ENCODE results near the gene SELENON.

Gene SELENON

DNA sequence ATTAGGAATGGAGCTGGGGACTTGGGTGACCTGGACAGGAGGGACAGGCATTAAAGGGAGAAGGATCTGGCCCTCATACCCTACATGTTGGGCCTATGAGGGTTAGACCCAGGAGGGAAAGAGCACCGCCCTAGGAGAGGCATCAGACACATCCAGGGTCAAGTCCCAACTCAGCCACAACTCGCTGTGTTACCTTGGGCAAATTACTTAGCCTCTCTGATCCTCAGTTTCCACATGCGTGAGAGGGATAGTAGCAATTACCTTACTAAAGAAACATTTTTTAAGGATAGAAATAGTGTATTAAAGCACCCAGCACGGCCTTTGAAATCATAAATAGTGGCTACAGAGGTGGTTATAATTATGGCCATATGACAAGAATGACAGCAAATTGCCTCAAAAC is 20.1 kb upstream of the SELENON start:
- Histone ChIP-seq H3K4me1 (peaks cover 36% of the 10 kb centered on the region), H3K4me2 (no peak overlapping the region), H3K27ac (no peak overlapping the region), H3K9ac (no peak overlapping the region), H4K20me1 (no peaks in the 10 kb centered on the region), H3K27me3 (no peaks in the 10 kb centered on the region), H3K9me3 (no peaks in the 10 kb centered on the region), H3K36me3 (no peaks in the 10 kb centered on the region), H3K4me3 (no peak overlapping the region)
- no peak for TF ChIP-seq Cebpa-rat (IDR thresholded peaks at IDR 0.05)

DNA sequence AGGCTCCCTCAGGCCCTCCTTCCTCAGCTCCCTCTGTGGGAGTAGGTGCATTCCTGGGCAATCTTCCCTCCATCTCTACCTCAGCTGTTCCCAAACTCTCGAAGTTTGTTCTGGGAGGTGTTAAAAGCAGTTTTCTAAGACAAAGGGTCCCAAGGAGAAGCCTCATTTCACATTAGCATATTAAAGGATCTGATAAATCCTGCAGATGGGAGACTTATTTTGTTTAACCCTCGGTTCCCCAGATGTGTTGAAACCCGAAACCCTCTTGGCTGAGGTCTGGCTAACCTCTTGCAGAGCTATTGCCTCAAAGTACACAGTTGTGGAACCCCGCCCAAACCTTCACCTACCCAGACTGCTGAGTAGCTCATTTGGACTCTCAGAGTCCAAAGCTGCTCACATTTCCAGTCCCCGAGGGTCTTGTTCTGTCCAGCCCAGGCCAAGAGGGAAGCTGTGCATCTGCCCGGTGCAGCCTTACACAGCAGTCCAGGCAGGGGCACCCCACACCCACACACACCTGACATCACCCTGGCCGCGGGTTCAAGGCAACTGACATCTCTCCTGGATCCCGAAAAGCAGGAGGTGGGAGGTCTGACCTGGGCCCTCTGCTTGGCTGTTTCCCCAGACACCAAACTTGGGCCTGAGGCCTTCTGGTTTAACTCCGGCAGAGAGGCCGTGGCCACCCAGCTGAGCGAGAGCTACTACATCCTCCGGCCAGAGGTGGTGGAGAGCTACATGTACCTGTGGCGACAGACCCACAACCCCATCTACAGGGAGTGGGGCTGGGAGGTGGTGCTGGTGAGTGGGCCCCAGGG is 19.5 kb upstream of the SELENON start:
- no peak for TF ChIP-seq Cebpa-rat (IDR thresholded peaks at IDR 0.05)
- Histone ChIP-seq H3K36me3 (no peaks in the 10 kb centered on the region), H3K27me3 (no peaks in the 10 kb centered on the region), H3K9ac (no peak overlapping the region), H3K27ac (no peak overlapping the region), H3K4me1 (peaks cover 30% of the 10 kb centered on the region), H3K4me2 (no peak overlapping the region), H3K4me3 (no peak overlapping the region), H3K9me3 (no peaks in the 10 kb centered on the region), H4K20me1 (no peaks in the 10 kb centered on the region)

DNA sequence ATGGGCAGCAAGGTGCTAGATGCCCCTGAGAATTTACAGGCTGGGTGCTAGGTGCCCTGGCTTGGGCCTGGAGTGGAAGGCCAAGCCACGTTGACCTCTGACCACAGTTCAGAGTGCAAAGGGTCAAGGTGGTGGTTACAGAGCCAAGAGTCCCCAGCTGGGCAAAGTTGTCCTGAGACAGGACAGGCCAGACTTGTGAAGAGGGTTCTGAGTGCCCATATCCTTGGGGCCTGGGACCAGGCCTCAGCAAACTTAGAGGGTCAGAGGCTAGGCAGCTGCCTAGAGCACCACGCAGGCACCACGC is 18.9 kb upstream of the SELENON start:
- H3K9ac ChIP-seq: no peak overlapping the region
- H3K4me2 ChIP-seq: no peak overlapping the region
- H3K27me3 ChIP-seq: no peaks in the 10 kb centered on the region
- no peaks in the 10 kb centered on the region for H3K36me3 ChIP-seq
- H3K4me1 ChIP-seq: peaks cover 24% of the 10 kb centered on the region
- H4K20me1 ChIP-seq: no peaks in the 10 kb centered on the region
- H3K4me3 ChIP-seq: no peak overlapping the region
- no peak for TF ChIP-seq Cebpa-rat (IDR thresholded peaks at IDR 0.05)
- H3K9me3 ChIP-seq: no peaks in the 10 kb centered on the region
- H3K27ac ChIP-seq: no peak overlapping the region

DNA sequence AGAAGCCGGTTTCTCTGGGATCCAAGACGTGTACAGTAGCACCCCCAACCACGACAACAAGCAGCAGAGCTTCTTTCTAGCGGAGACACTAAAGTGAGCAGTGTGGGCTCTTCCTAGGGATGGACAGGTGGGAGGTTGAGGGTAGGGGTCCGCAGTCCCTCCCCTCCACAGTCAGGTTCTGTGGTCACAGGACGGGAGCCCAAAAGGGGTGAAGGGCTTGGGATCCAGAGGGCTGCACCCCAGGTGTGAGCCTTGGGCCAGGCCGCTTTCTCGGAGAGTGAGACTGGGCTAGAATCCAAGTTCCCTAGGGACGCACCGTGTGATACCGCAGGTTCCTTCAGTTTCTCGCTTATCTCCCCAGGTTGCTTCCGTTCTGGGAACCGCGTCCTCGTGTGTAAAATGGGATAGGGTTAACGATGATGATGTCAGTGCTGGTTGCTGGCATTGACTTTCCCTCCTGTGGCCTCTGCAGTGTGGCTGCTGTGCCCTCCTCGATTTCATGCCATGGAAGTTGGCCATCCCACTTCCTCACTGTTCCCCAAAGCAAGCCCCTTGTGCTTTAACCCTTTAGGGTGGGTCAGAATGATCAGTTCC is 17.3 kb upstream of the SELENON start:
- H4K20me1 ChIP-seq: no peaks in the 10 kb centered on the region
- no peaks in the 10 kb centered on the region for H3K27me3 ChIP-seq
- no peaks in the 10 kb centered on the region for H3K36me3 ChIP-seq
- no peak overlapping the region for H3K9ac ChIP-seq
- H3K4me1 ChIP-seq: peaks cover 24% of the 10 kb centered on the region
- no peaks in the 10 kb centered on the region for H3K9me3 ChIP-seq
- no peak overlapping the region for H3K27ac ChIP-seq
- H3K4me3 ChIP-seq: no peak overlapping the region
- no peak for TF ChIP-seq Cebpa-rat (IDR thresholded peaks at IDR 0.05)
- no peak overlapping the region for H3K4me2 ChIP-seq

DNA sequence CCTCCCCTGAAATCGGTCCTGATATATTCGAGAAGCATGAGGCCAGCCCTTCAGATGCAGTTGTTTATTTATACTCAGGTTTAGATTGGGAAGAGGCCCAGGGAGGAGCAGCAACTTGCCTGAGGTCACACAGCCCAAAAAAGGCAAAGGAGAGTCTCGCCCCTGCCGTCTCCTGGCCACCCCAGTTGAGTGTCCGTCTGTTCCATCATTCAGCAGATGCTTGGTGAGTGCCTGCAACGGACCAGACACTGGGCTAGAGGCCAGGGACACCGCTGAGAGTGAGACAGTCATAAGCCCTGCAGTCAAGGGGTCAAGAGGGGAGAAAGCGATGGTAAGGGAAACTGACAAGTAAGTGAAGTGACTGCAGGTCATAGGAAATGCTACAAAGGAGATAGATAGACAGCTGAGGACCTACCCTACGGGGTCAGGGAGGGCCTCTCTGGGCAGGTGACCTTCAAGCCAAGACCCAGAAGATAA is 15.4 kb upstream of the SELENON start:
- no peak overlapping the region for H3K4me2 ChIP-seq
- H3K4me1 ChIP-seq: peaks cover 24% of the 10 kb centered on the region
- no peaks in the 10 kb centered on the region for H3K36me3 ChIP-seq
- H3K27me3 ChIP-seq: no peaks in the 10 kb centered on the region
- H3K9ac ChIP-seq: no peak overlapping the region
- no peaks in the 10 kb centered on the region for H4K20me1 ChIP-seq
- H3K4me3 ChIP-seq: no peak overlapping the region
- H3K9me3 ChIP-seq: no peaks in the 10 kb centered on the region
- no peak for TF ChIP-seq Cebpa-rat (IDR thresholded peaks at IDR 0.05)
- H3K27ac ChIP-seq: no peak overlapping the region

DNA sequence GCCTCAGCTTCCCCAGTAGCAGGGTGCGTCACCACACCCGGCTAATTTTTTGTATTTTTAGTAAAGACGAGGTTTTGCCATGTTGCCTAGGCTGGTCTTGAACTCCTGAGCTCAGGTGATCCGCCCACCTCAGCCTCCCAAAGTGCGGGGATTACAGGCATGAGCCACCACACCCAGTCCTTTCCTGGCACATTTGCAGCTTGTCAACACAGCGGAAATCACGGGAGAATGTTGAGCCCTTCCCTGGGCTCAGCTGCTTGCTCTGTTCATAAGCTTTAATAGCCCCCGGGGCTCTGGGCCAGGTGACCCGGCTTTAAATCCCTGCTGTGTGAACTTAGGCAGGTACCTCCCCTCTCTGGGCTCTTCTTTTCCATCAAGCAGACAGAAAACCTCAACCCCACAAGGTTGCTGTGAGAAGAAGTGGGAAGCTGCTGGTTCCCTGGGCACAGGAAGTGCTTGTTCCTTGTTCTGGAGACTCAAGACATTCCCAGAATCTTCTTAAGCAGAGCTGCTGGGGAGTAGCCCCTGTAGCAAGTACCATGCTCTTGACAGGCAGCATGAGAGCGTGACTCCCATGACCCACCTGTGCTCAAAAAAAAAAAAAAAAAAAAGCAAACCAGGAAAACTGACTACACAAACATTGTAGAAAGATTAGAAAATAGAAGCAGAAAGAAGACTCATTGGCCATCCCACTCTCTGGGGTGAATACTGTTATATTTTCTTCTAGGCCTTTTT is 14.5 kb upstream of the SELENON start:
- Histone ChIP-seq H3K4me3 (no peak overlapping the region), H3K9ac (no peak overlapping the region), H3K4me1 (peaks cover 24% of the 10 kb centered on the region), H4K20me1 (no peaks in the 10 kb centered on the region), H3K27ac (no peak overlapping the region), H3K9me3 (no peaks in the 10 kb centered on the region), H3K27me3 (no peaks in the 10 kb centered on the region), H3K4me2 (no peak overlapping the region), H3K36me3 (no peaks in the 10 kb centered on the region)
- no peak for TF ChIP-seq Cebpa-rat (IDR thresholded peaks at IDR 0.05)

DNA sequence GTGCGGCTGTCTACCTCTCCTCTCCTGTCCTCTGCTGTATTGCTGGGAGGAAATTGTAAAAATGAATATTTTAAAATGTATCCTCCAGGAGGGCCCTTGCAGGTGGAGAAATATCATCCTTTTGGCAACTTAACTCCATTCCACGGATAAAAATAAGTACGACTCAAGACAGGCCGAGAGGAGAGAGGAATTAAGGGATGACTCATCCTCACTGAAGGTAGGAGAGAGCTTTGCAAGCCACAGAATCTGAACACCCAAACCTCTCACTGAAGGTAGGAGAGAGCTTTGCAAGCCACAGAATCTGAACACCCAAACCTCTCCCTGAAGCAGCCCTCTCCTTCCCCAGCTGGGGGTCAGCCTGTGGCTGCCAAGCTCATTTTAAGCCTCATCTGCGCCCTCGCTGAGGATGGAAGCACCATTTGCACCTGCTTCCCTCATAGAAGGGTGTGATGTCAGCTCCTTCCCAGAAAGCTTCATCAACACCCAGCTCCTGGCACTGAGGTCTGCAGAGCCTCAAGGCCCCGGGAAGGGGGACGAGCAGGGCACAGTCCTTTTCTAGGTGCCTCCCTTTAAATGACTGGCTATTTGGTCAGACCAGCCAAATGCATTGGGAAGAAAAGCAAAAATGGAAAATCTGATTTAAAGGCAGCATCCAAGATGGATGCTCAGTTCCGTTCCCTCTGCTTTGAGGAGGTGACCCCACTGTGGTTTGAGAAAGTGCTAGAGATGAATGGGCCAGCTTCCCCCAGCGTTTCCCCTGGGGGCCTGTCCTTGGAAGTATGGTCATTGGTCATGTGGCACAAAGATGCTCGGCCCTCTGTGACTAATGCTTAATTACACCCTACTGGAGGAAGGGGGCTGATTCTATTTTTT is 12.9 kb upstream of the SELENON start:
- Histone ChIP-seq H3K4me3 (no peak overlapping the region), H3K4me1 (peaks cover 24% of the 10 kb centered on the region), H3K36me3 (no peaks in the 10 kb centered on the region), H3K9me3 (no peaks in the 10 kb centered on the region), H3K9ac (0 out of 2 replicates have a peak overlapping the region, but pooled peaks have one; percentile 1), H3K4me2 (peak overlapping the region; percentile 74), H3K27me3 (no peaks in the 10 kb centered on the region), H4K20me1 (no peaks in the 10 kb centered on the region), H3K27ac (no peak overlapping the region)
- no peak for TF ChIP-seq Cebpa-rat (IDR thresholded peaks at IDR 0.05)

DNA sequence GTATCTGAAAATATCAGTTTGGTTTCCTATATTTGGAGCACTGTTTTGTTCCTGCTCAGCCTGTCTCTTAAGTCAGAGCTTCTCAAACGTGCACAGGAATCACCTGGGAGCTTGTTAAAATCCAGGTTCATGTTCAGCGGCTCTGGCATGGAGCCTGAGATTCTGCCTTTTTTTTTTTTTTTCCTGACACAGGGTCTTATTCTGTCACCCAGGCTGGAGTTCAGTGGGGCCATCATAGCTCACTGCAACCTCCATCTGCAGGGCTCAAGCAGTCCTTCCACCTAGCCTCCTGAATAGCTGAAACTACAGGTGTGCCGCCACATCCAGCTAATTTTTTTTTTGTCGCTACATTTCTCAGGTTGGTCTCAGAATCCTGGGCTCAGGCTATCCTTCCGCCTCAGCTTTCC is 12.2 kb upstream of the SELENON start:
- Histone ChIP-seq H3K4me2 (peak overlapping the region; percentile 74), H3K9ac (0 out of 2 replicates have a peak overlapping the region, but pooled peaks have one; percentile 1), H4K20me1 (no peaks in the 10 kb centered on the region), H3K4me3 (no peak overlapping the region), H3K4me1 (peaks cover 24% of the 10 kb centered on the region), H3K27me3 (no peaks in the 10 kb centered on the region), H3K36me3 (no peaks in the 10 kb centered on the region), H3K27ac (no peak overlapping the region), H3K9me3 (no peaks in the 10 kb centered on the region)
- no peak for TF ChIP-seq Cebpa-rat (IDR thresholded peaks at IDR 0.05)

DNA sequence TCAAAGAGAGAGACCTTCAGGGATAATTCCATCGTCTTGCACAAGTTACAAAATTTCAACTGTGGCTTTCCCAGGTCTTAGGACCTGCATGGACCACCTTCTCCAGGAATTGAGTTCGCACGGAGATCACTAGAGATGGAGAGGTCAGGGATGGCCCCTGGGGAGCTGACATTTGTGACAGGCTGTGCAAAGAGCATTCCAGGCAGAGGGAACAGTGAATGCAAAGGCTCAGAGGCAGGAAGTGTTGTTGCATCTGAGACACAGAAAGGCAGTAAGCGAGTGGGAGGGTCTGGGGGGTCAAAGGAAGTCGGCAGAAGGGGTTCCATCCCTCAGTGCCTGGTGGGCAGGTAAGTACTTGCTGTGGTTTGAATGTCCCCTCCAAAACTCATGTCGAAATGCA is 9.5 kb upstream of the SELENON start:
- H3K36me3 ChIP-seq: no peaks in the 10 kb centered on the region
- H3K4me2 ChIP-seq: no peak overlapping the region
- H3K27ac ChIP-seq: no peak overlapping the region
- TF ChIP-seq Cebpa-rat (IDR thresholded peaks at IDR 0.05): no peak
- no peaks in the 10 kb centered on the region for H4K20me1 ChIP-seq
- no peaks in the 10 kb centered on the region for H3K27me3 ChIP-seq
- no peaks in the 10 kb centered on the region for H3K9me3 ChIP-seq
- H3K4me1 ChIP-seq: peaks cover 38% of the 10 kb centered on the region
- H3K9ac ChIP-seq: no peak overlapping the region
- no peak overlapping the region for H3K4me3 ChIP-seq
